GM19099 (cell line): ENCODE data around the gene RFWD3.

Experiments used
- POLR2A ChIP-seq: IDR thresholded peaks from 3 replicates; pipeline ENCODE4 v1.6.1; 2011; ENCODE audit warnings: low read depth; ENCODE audit not compliant: insufficient read length; ENCODE audit errors: extremely low read depth

Gene RFWD3

DNA sequence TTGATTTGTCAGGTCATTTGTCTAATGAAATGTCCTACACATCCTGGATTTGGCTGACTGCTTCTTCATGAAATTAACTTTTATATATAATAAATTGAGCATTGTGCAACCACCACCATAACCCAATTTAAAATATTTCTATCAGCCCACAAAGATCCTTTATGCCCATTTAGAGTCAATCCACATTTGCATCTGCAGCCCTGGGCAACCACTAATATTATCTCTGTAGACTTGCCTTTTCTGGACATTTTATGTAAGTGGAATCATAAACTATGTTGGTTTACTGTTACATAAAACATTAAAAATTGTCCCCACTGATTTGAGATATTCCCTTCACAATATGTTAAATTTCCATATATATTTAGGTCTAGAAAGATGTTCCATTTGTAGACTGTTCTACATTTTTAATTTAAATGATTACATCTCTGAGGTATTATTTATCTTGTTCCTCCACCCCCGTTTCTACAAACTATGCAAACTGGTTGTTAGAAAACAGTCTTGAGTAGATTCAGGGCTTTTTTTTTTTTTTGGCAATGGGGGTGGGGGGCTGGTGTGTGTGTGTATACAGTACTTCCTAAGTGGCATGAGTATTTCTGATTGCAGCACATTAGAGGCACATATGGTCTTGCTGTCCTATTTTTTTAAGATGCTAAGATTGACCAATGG lies 16.7 kb downstream of the RFWD3 start:
- no peak for TF ChIP-seq POLR2A

DNA sequence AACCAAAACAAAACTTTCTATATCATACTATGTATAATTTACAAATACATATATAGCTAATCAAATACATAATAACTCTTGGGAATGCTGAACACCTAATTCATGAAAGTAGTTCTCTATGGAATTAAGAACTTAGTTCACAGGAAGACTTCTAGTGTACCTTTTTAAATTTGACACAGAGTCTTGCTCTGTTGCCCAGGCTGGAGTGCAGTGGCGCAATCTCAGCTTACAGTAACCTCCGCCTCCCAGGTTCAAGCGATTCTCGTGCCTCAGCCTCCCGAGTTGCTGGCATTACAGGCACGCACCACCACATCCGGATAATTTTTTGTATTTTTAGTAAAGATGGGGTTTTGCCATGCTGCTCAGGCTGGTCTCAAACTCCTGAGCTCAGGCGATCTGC lies 24.7 kb downstream of the RFWD3 start:
- TF ChIP-seq POLR2A = no peak

DNA sequence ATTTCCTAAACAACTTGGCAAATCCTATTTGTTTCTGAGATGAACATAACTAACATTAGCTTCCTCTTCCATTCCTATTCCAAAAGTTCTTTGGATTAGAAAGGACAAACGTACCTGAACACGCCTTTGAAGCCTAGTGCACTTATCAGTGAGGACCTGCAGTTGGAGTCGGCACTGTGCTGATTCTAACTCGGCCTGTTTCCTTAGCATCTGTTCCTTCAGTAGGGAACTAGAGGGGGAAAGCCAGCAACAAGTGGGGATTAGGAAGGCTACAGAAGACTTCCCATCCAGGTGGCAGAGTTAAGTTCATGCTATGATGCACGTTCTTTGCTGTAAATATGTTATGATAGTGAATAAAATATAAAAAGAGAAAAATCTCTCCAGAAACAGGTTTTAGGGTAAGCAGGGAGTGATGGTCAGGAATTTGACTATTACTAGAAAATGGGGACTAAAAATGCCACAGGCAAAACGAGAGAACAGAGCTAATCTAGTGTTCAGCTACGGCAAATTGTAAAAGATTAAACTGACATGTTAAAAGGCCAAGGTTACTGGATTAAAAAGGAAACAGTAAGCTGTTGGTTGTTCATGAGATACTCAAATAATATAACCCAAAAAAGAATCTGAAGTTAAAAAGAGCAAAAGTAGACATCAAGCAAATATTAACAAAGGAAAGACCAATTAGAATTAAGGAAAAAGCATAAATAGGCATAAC lies 28.8 kb downstream of the RFWD3 start:
- TF ChIP-seq POLR2A = no peak

DNA sequence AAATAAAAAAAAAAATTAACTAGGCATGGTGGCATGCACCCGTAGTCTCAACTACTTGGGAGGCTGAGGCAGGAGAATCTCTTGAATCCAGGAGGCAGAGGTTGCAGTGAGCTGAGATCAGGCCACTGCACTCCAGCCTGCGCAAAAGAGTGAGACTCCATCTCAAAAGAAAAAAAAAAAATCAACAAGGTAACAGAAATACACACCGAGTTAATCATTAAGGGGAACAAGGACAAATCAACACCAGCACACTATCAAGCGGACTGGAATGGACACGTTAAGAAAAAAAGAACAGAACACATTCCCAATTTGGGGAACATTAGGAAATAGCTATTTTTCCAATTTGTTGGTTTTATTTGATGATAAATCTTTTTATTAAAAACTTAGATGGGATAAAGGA lies 31.4 kb downstream of the RFWD3 start:
- TF ChIP-seq POLR2A = no peak

DNA sequence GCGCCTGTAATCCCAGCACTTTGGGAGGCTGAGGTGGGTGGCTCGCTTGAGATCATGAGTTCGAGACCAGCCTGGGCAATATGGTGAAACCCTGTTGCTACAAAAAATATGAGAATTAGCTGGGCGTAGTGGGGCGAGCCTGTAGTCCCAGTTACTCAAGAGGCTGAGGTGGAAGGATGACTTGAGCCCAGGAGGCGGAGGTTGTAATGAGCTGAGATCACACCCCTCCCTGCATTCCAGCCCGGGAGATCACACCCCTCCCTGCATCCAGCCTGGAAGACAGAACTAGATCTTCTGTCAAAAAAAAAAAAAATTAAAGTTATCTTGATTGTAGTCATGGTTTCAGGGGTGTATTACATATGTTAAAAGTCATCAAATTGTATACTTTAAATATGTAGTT lies 33.0 kb downstream of the RFWD3 start:
- no peak for TF ChIP-seq POLR2A

DNA sequence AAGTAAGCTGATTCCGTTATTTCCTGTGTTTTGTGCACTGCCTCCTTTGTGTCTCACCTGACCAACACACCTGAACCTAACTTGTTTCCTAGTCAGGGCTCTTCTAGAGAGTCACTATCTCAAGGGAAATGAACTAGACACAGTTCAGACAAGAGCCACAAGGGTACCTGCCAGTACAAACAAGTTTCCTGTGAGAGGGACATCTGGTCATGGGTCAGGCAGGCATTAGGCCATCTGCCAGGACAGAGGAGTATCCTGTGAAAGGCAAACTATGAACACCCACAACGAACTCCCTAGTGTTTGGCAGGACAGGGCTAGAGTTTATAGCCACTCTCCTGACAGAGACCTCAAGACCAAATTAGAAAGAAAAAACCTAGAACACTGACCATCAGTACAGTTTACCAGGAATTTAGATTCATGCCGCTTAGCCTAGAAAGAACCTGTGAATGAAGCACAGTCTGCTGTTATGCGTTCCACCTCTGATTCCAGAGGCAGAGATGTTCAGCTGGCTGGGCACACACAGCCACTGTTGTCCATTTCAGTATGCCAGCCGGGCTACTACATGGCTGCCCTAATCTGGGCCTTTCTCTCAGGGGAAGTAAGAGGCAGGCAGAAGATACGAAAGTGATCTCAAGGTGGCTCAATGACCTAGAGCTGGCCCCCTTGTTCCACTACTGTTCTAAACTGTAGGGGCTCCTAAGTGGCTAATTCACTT lies 39.0 kb downstream of the RFWD3 start:
- no peak for TF ChIP-seq POLR2A

DNA sequence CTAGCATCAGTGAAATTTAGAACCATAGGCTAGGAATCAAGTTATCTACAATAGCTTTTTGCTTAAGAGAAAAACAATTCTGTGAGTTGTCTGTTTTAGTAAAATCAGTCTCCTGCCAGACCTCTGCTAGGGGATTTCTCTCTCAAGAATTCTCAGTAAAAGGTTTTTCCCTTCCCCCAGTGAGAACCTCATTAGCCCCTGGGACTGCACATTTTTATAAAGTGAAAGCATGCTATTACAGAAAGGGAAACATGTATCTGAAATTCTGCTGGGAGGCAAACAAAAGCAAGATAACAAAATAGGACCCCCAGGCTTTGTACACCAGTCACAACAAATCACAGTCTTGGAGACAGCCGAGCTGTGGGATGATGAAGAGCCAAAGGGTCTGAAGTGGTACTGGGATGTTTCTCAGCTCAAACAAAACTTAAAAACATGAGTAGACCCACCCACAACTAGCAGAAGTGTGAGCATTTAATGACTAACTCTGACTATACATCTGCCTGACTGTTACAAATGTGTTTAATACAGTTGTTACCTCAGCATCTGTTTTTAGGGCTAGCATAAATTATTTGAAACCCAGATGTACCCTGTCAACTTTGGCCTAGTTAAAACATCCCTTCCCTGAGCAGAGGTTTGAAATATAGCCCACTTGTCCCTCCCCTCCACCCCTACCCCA lies 39.8 kb downstream of the RFWD3 start:
- TF ChIP-seq POLR2A = no peak

DNA sequence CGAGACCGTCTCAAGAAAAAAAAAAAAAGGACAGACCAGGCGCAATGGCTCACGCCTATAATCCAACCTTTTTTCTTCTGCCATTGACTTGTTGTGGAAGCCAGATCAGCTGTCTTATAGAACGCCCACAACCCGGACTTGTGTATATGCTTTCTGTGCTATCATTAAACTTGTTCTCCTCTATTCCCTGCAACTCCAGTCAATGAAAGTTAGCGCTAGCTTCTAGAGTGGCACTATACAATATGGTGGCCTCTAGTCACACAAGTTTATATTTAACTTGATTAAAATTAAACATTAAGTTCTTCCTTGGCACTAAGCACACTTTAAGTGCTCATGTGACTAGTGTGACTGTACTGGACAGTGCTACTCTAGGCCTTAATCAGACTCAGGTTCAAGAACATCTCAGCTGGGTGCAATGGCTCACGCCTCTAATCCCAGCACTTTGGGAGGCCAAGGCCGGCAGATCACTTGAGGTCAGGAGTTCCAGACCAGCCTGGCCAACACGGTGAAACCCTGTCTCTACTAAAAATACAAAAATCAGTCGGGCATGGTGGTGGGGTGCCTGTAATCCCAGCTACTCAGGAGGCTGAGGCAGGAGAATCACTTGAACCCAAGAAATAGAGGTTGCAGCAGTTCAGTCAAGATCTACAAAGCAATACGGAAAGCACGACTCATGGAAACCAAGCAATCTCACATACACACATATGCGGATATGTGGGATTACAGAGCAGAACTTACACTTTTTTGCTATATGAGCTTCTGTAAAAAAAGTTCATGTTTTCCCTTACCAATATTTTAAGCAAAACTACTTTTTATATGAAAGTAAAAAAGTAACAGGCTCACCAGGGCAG lies 41.0 kb downstream of the RFWD3 start:
- TF ChIP-seq POLR2A = no peak

DNA sequence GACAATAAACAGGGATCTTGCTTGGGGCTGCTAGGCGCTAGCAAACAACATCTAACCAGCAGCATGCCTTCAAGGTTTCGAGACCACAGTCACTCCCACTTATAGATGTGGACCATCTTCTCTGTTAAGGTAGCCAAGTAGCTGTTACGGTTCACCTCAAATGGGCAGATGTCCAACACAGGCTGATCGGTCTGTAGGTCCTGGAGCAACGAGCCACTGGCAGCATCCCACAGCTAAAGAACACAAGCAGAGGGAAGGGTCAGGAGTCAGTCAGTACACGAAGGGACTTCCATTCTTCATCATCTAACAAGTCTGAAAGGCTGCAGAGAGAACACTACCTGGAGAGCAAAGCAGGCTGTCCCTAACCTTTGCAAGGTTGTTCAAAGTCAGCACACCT lies 42.8 kb downstream of the RFWD3 start:
- no peak for TF ChIP-seq POLR2A

DNA sequence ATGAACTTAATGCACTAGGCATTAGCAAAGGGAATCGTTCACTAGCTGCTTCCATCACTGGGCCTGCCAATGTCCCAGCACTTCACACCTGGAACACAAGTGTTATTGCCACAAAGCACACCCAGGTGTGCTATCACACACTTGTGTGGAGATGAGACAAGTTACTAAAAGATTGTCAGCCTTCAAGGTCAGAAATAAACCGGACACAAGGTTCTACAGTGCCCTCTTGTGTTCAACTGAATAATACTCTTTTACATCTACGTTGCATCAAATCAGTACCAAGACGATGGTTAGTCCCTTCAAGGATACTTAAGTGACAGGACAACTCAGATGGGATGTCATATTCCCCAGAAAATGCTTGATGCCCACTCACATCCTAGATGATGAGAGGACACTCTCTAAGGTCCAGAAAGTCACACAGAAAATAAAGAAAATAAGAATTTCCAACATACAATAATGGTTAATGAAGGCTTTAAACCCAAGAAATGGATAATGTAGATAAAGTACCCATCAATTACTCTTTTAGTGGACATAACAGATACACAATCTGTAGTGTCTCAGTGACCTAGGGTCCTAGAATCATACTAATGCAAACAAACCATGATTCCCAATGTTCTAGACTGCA lies 43.4 kb downstream of the RFWD3 start:
- no peak for TF ChIP-seq POLR2A

DNA sequence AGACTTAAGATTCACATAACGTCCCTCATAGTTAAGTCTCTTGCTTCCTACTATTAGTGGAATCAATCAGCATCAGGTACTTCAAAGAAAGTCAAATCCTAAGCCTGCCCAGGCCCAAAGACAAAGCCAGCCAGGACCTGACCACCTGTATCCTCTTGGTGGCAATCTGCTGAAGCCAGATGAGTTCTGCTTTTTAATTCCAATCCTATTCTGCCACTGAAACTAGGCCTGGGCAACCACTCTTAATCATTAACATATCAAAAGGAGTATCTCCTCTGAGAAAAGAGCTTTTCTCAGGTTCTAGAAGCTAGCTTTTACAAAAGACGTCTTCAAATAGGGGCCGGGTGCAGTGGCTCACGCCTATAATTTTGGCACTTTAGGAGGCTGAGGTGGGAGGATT lies 44.7 kb downstream of the RFWD3 start:
- TF ChIP-seq POLR2A = no peak

DNA sequence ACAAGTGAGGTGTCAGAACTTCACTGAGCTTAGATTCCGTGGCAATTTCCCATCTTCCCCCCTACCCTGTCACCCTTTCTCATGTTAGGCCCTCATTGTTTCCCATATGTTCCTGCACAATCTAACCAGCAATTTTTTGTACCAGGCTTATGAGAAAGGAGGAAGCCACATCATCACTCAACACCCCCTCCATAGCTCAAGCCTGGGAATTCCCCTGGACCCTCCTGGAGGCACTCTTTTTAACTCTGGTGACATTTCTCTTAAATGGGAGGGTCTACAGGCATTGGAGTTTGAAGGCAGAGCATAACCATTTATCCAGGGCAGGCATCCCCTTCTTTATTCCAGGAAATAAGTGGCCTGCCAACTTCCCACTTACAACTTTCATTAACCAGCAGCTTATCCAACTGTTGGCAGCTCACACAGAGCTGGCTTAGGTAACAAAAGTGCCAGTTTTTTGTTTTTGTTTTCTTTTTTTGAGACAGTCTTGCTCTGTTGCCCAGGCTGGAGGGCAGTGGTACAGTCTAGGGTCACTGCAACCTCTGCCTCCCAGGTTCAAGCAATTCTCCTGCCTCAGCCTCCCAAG lies 49.4 kb downstream of the RFWD3 start:
- no peak for TF ChIP-seq POLR2A

DNA sequence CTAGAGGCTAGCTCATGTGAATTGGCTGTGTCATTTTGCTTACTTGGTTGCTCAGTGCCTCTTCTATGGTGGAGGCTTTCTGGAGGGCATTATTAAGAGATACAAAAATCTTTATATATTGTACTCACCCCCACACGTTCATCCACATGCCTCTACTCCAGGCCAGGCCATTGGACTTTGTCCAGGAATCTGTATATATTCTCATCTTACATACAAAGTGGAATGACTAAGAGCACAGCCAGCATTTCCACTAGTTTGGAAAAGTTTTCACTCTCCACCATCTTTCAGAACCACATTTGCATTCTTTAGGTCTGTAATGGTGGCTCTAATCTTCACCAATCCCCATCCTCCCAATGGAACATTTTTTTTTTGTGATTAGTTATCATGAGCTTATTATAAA lies 55.0 kb downstream of the RFWD3 start:
- TF ChIP-seq POLR2A = no peak

DNA sequence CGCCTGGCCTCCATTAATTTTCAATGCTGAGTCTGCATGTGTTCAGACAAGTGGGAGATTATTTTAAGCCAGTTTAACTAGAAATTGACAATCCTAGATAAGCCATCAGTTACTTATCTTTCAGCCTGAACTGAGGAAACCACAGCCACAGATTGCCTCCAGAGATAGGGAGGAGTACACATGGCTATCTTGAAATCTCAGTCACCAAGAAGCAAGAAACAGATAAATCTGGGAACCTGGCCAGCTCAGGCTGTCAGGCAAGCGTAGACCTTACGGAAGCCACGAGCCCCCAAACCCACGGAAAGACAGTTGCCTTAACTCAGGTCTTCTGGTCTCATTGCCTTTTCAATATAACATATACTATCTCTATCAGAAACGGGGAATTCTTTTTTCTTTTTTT lies 57.7 kb downstream of the RFWD3 start:
- no peak for TF ChIP-seq POLR2A

DNA sequence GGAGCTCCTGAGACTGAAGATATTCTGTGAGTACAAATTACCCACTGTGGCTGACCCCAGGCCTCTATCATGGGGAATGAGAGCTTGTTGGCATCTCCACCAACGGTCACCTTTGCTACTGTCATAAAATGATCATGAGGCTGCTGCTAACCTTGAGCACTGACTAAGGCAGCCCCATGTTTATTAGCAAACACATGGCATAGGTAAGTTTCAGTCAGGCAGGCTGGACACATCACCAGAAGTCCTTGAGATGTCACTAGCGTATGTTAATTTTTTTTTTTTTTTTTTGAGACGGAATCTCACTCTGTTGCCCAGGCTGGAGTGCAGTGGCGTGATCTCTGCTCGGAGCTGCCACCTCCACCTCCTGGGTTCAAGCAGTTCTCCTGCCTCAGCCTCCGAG lies 58.3 kb downstream of the RFWD3 start:
- TF ChIP-seq POLR2A = no peak

DNA sequence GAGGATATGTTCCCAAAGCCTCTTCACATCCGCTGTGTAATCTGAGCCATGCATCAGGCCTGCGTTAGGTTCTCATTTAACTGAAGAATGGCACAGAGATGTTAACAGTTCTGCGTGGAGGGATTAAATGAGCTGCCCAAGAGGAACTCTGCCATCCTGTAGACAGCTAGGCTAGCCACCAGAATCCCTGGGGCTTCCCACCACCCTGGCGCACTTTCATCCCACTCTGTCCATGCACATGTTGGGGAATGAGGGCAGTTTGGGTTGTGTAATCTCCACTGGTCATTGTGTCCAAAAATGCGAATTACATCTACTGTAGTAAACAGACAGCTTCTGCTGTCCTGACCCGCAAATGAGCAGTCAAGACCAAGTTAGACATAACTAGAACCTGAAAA lies 58.7 kb downstream of the RFWD3 start:
- TF ChIP-seq POLR2A = no peak
